Measurements from ENCODE around the gene PRIMA1.

Gene PRIMA1, protein sequence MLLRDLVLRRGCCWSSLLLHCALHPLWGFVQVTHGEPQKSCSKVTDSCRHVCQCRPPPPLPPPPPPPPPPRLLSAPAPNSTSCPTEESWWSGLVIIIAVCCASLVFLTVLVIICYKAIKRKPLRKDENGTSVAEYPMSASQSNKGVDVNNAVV

DNA sequence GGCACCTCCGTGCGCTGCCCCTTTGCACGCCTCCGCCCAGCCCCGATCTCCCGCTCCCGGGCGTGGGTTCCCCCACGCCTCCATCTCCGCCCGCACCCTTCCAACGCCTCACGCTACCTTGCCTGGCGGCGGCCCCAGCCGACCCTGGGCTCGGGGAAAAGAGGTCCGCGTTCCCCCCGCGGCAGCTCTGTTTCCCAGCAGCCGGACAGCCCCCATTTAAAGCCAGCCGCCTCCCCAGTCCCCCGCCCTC, at the start of gene PRIMA1:
PRIMA1 (minus strand) TSS at position 193 of the 250 bp plus-strand sequence. CDS start 767 bp downstream, outside the sequence.
- no peak within 1 kb of the TSS for H3K27ac Mint-ChIP-seq
- peaks cover 8% of the 10 kb centered on the region for H3K4me1 Mint-ChIP-seq
- no peak for DNase-seq (ENCODE audit: low spot score in 2 of 2)
- H3K36me3 Mint-ChIP-seq: no peaks in the 10 kb centered on the region
- H3K9me3 Mint-ChIP-seq: no peaks in the 10 kb centered on the region
- ATAC-seq (ENCODE audit: low read depth): no peak
- peaks cover 28% of the 10 kb centered on the region for H3K27me3 Mint-ChIP-seq
- no peak within 1 kb of the TSS for H3K4me3 Mint-ChIP-seq

DNA sequence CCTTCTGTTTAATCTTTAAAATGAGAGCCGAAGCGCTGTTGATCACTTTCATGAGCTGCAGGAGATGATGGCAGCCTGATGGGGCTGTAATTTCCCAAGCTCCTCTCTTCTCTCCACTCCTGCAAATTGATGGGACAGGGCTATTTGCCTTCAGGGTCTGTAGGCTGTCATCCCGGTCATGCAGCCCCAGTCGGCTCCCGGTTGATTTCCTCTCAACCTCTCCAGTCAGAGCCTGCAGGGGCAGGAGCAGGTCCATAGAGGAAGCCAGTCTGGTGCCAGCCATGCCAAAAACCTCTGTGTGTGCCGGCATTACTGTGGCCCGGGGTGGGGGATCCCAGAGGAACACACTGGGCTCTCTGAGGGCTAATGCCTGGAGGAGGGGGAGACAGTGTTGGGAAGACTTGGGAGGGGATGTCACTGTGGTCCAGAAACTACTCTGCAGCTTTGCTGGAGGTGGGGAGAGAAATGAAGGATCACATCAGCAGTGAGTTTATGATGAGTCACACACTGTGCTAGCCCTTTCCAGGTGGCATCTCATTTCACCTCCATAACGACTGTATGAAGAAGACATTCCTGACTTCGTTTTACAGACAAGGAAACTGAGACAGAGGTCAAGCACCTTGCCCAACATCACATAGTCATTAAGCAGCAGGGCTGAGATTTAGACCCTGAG, 46.5 kb upstream of the PRIMA1 start:
- ATAC-seq (ENCODE audit: low read depth): no peak
- Mint-ChIP-seq H3K9me3 (peaks cover 6% of the 10 kb centered on the region), H3K36me3 (no peaks in the 10 kb centered on the region), H3K4me3 (no peak overlapping the region), H3K27ac (no peak overlapping the region), H3K4me1 (peaks cover 1% of the 10 kb centered on the region), H3K27me3 (peaks cover 11% of the 10 kb centered on the region)
- DNase-seq (ENCODE audit: low spot score in 2 of 2): no peak

DNA sequence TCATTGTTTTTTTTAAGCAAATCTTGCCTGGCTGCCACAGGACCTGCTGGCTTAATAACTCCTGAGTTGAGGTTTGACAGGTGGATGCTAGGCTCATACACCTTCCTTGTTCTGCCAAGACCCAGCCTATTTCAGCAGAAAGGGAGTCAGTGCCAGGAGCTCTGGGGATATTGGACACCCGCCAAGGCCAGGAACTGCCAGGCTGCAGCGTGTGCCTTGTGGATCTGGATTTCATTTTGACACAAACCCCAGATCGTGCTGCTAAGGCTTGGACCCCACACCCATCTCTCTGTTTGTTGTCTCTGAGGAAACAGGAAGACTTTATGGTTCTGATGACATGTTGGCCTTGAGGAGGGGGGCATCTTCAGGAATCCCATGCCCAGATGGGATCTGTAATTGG, 44.4 kb upstream of the PRIMA1 start:
- H3K36me3 Mint-ChIP-seq: no peaks in the 10 kb centered on the region
- peaks cover 10% of the 10 kb centered on the region for H3K27me3 Mint-ChIP-seq
- no peak for DNase-seq (ENCODE audit: low spot score in 2 of 2)
- H3K4me1 Mint-ChIP-seq: peaks cover 3% of the 10 kb centered on the region
- peaks cover 8% of the 10 kb centered on the region for H3K9me3 Mint-ChIP-seq
- ATAC-seq (ENCODE audit: low read depth): no peak
- H3K27ac Mint-ChIP-seq: no peak overlapping the region
- H3K4me3 Mint-ChIP-seq: no peak overlapping the region

DNA sequence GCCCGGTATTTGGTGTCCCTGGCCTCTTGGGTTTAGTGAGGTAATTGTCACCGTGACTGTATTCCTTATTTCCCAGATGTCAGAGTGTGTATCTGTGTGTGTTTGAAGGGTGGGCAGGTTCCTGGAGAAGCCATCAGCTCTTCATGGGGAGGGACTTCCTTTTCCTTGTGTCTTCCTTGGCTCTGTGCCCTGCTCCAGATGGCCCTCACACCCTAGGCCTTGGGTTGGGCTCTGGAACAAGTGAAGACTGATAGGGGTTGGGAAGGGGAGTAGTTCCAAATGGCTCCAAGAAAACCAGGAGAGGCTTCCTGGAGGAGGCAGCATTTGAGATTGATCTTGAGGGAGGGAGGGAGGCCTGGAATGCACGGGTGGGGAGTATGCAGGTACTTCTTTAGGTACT, 43.8 kb upstream of the PRIMA1 start:
- ATAC-seq (ENCODE audit: low read depth) (no peak), DNase-seq (ENCODE audit: low spot score in 2 of 2) (no peak)
- Mint-ChIP-seq H3K4me1 (peaks cover 3% of the 10 kb centered on the region), H3K27me3 (peaks cover 10% of the 10 kb centered on the region), H3K27ac (no peak overlapping the region), H3K9me3 (peaks cover 8% of the 10 kb centered on the region), H3K4me3 (no peak overlapping the region), H3K36me3 (no peaks in the 10 kb centered on the region)

DNA sequence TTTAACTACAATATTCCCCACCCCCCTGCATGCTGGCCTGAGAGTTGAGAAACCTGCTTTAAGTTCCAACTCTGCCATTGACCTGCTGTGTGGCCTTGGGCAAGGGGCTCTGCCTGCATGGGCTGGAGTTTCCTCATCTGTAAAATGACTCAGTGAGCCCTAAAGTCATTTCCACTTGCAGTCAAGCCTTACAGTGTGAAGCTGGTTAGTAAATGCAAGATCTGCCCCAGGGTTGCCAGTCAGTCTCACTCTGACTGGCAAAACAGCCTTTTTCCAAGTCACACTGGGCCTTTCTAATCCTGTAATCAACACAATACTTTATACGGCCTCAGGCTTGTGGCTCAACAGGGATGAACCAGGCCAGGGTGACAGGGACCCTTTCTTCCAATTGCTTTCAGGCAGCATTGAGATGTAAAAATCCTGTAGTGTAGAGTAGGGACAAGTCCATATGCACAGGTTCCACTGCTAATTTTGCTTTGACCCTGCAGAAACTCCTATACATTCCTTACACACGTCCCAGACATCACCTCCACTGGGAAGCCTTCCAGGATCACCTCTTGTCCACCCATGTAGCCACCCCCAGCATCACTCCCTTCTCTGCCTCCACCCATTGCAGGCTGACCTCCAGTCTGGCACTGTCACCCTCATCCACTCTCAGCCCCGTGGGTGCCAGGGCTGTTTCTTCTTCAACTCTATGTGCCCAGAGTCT, 42.6 kb upstream of the PRIMA1 start:
- Mint-ChIP-seq H3K4me1 (peaks cover 3% of the 10 kb centered on the region), H3K9me3 (peaks cover 4% of the 10 kb centered on the region), H3K36me3 (no peaks in the 10 kb centered on the region), H3K4me3 (no peak overlapping the region), H3K27me3 (peaks cover 15% of the 10 kb centered on the region), H3K27ac (no peak overlapping the region)
- DNase-seq (ENCODE audit: low spot score in 2 of 2) (no peak), ATAC-seq (ENCODE audit: low read depth) (no peak)

DNA sequence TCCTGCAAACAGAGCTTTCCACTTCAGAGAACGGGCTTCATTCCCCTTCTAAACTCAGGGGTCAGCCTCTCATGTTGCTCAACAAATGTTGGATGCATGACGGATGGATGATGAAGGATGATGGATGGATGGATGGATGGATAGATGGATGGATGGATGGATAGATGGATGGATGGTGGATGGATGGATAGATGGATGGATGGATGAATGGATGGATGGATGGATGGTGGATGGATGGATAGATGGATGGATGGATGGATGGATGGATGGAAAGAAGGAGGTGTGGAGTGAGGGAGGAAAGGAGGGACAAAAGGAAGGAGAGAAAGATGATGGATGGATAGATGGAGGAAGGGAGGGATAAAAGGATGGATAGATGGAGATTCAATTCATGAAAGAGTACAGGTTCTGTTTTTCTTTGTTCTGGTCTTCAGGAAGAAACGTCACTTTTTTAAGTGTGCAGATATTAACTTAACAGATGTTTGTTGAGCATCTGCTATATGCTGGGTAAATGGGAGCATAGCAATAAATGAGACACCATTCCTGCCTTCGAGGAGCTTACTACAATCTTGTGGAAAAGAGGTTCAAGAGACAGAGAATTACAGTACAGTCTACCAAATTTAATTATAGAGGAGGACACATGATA, 41.7 kb upstream of the PRIMA1 start:
- no peak for DNase-seq (ENCODE audit: low spot score in 2 of 2)
- H3K27me3 Mint-ChIP-seq: peaks cover 19% of the 10 kb centered on the region
- H3K4me3 Mint-ChIP-seq: no peak overlapping the region
- no peak overlapping the region for H3K27ac Mint-ChIP-seq
- no peaks in the 10 kb centered on the region for H3K36me3 Mint-ChIP-seq
- H3K4me1 Mint-ChIP-seq: peaks cover 3% of the 10 kb centered on the region
- ATAC-seq (ENCODE audit: low read depth): no peak
- H3K9me3 Mint-ChIP-seq: peaks cover 3% of the 10 kb centered on the region

DNA sequence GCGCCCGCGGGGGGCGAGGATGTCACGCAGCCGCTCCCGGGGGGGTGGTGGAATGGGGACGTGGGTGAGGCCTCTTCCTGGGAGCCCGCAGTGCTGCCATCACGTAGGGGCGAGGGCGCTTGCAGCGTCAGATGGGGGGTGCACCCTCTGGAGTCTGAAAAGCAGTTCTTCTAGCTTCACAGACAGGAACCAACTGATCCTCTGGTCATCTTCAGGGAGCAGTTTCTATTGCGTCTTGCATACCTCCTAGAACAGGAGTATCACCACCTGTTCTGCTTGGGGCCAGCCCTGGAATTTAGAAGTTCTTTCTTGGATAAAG, 36.9 kb upstream of the PRIMA1 start:
- Mint-ChIP-seq H3K9me3 (peaks cover 3% of the 10 kb centered on the region), H3K27ac (no peak overlapping the region), H3K4me3 (no peak overlapping the region), H3K27me3 (peaks cover 17% of the 10 kb centered on the region), H3K36me3 (no peaks in the 10 kb centered on the region), H3K4me1 (peaks cover 3% of the 10 kb centered on the region)
- DNase-seq (ENCODE audit: low spot score in 2 of 2): no peak
- ATAC-seq (ENCODE audit: low read depth): no peak

DNA sequence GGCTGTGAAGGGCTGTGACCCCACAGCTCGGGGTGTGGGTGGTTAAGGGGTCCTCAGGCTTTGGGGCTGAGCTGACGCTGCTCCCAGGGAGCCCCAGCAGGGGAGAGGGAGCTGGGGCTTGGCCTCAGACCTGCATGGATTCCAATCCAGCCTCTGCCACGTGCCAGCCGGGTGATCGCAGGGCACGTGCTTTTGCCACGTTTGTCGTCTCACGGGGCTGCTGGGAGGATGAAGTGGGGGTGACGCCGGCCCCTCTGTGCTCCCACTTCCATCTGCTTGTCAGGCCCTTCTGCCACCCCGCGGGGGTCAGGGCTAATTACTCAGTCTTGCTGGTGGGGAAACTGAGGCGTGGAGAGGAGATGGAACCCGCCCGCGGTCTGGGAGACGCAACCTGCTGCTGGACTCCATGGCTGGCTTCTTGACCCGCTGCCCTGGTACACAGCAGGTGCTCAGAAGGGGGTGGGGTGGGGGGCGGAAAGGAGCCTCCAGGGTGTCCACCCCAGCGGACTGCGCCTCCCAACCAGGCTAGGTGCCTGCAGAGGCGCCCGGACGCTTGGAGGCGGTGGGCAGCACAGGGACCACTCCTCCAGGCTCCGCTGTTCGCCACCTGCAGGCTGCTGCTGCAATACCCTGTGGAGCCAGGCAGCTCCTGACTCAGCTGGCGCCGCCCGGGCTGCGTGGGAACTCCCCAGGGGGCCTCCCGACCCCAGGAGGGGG, 36.4 kb upstream of the PRIMA1 start:
- H3K36me3 Mint-ChIP-seq: no peaks in the 10 kb centered on the region
- H3K27me3 Mint-ChIP-seq: peaks cover 14% of the 10 kb centered on the region
- H3K9me3 Mint-ChIP-seq: peaks cover under 1% of the 10 kb centered on the region
- DNase-seq (ENCODE audit: low spot score in 2 of 2): no peak
- no peak overlapping the region for H3K4me3 Mint-ChIP-seq
- no peak overlapping the region for H3K27ac Mint-ChIP-seq
- peaks cover under 1% of the 10 kb centered on the region for H3K4me1 Mint-ChIP-seq
- ATAC-seq (ENCODE audit: low read depth): no peak

DNA sequence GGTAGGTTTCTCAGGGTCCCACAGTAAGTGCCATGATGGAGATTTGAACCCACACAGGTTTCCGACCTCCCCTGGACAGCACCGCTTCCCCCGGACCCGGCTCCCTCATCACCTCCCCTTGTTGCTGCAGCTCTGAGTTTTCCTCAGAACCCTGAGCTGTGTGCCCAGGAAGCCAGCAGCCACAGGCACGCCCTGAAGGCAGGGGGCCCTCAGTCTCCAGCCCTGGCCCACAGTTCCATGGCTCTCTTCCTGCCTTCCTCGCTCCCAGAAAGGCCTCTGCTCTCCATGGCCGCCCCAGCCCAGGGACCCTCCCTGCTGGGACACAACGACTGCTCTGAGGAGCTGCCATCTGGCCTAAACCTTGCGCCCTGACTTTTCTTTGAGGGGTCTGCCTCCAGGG, 35.8 kb upstream of the PRIMA1 start:
- H3K36me3 Mint-ChIP-seq: no peaks in the 10 kb centered on the region
- peaks cover 13% of the 10 kb centered on the region for H3K27me3 Mint-ChIP-seq
- DNase-seq (ENCODE audit: low spot score in 2 of 2) (no peak), ATAC-seq (ENCODE audit: low read depth) (no peak)
- no peaks in the 10 kb centered on the region for H3K9me3 Mint-ChIP-seq
- H3K27ac Mint-ChIP-seq: no peak overlapping the region
- no peaks in the 10 kb centered on the region for H3K4me1 Mint-ChIP-seq
- no peak overlapping the region for H3K4me3 Mint-ChIP-seq

DNA sequence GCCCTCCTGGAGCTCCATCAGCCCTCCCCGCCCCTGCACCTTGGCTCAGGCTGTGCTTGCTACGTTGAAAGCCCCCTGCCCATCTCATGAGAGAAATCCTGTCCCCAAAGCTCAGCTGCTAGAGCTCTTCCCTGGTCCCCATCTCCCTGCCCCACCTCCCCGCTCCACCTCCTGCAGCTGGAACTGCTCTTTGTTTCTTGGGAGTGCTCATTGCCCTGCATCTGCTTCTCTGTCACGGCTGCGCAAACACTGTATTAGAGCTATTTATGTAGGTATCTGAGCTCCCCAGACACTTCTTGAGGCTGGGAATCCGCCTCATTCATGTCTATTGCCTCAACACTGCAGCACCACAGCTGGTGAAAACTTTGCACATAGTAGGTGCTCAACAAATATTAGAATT, 32.8 kb upstream of the PRIMA1 start:
- Mint-ChIP-seq H3K4me3 (no peak overlapping the region), H3K27ac (no peak overlapping the region), H3K36me3 (no peaks in the 10 kb centered on the region), H3K27me3 (peaks cover 12% of the 10 kb centered on the region), H3K4me1 (no peaks in the 10 kb centered on the region), H3K9me3 (peaks cover 6% of the 10 kb centered on the region)
- ATAC-seq (ENCODE audit: low read depth) (no peak), DNase-seq (ENCODE audit: low spot score in 2 of 2) (no peak)

DNA sequence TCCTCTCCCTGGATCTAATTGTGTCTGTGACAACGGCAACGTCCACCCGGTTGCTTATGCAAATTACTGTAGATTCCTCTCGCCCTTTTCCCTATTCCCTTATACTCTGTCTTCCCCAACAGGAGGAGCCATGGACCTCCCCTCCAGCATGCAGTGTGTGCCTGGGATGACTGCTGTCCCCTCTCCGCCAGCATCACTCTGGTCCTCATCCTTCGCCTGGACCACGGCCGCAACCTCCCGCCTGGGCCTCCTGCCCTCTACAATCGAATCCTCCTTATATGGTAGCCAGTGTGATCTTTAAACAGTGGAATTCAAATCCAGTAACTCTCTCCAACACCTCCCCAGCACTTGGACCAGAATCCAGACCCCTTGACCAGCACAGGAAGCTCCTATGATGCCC, 30.6 kb upstream of the PRIMA1 start:
- Mint-ChIP-seq H3K36me3 (no peaks in the 10 kb centered on the region), H3K27me3 (peaks cover 7% of the 10 kb centered on the region), H3K27ac (no peak overlapping the region), H3K4me1 (no peaks in the 10 kb centered on the region), H3K4me3 (no peak overlapping the region), H3K9me3 (peaks cover 16% of the 10 kb centered on the region)
- DNase-seq (ENCODE audit: low spot score in 2 of 2) (no peak), ATAC-seq (ENCODE audit: low read depth) (no peak)

DNA sequence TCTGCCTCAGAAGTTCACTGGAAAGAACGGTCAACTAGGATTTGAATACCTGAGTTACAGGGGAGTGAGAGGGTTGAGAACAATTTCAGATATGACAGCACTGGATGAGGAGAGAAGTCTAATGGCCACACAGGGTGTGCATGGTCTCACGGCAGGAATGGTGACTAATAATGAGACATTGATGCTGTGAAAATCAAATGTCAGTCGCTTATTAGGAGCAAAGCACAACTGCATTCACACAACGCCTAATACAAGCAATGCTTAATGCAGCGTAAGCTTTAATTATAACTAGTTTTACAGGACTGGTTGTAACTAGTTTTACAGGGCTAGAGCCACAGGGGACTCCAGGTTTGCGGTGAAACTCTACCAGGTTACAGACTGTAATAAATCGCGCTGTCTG, 23.4 kb upstream of the PRIMA1 start:
- Mint-ChIP-seq H3K4me1 (peaks cover 10% of the 10 kb centered on the region), H3K9me3 (peaks cover 15% of the 10 kb centered on the region), H3K27me3 (peaks cover 5% of the 10 kb centered on the region), H3K4me3 (no peak overlapping the region), H3K36me3 (no peaks in the 10 kb centered on the region), H3K27ac (no peak overlapping the region)
- ATAC-seq (ENCODE audit: low read depth) (no peak), DNase-seq (ENCODE audit: low spot score in 2 of 2) (no peak)

DNA sequence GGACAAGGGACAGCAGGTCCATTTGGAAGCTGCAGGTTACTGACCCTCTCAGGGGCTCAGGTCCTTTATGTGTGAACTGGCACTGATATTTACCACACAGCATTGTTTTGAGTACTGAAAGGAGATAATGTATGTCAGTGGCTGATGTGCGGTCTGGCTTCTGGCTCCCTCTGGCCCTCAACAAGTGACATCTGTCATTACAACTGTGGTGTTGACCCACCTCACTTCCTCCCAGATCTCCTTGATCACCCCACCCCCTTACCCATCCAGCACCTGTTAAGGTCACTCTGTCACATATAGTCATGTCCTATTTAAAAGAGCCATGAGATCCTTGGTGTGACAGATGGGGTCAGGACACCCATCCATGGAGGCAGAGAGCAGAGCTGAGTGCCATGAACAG, 22.7 kb upstream of the PRIMA1 start:
- no peak for DNase-seq (ENCODE audit: low spot score in 2 of 2)
- no peaks in the 10 kb centered on the region for H3K36me3 Mint-ChIP-seq
- H3K4me1 Mint-ChIP-seq: peaks cover 10% of the 10 kb centered on the region
- peaks cover 5% of the 10 kb centered on the region for H3K27me3 Mint-ChIP-seq
- ATAC-seq (ENCODE audit: low read depth): no peak
- H3K27ac Mint-ChIP-seq: no peak overlapping the region
- H3K9me3 Mint-ChIP-seq: peaks cover 13% of the 10 kb centered on the region
- H3K4me3 Mint-ChIP-seq: no peak overlapping the region
